DMS53 treated with DMSO at 0.1 percent for 48 hours (cell line): ENCODE results near the gene KLHL22.
"Not testable (repeated sequence)": the region's sequence is repeated elsewhere in the genome, so short reads cannot be mapped to it uniquely, and the experiment has no call there.

Experiments
- DNase-seq: peaks from one replicate; lab custom pipeline; 2025; ENCODE audit not compliant: unreplicated experiment; lab: John Stamatoyannopoulos, UW

Gene KLHL22

GRCh38 chr22:20451129-20451778 lies 44.3 kb downstream of the KLHL22 start:
- not testable (repeated sequence) for DNase-seq

- DNase-seq = no peak
Observed at GRCh38 chr22:20450551-20450906, 45.1 kb downstream of the KLHL22 start.

- DNase-seq = no peak
Observed at GRCh38 chr22:20449819-20450550, 45.6 kb downstream of the KLHL22 start.

- DNase-seq = no peak
Observed at GRCh38 chr22:20448630-20449029, 47.0 kb downstream of the KLHL22 start.

- no peak for DNase-seq
Observed at GRCh38 chr22:20446383-20446970, 49.1 kb downstream of the KLHL22 start.

- no peak for DNase-seq
Observed at GRCh38 chr22:20444325-20444724, 51.3 kb downstream of the KLHL22 start.

- DNase-seq = no peak
Observed at GRCh38 chr22:20442485-20443284, 52.9 kb downstream of the KLHL22 start.

GRCh38 chr22:20441631-20442484 lies 53.7 kb downstream of the KLHL22 start:
- DNase-seq = no peak

- DNase-seq = no peak
Observed at GRCh38 chr22:20440637-20441591, 54.7 kb downstream of the KLHL22 start.

GRCh38 chr22:20439928-20440575 lies 55.5 kb downstream of the KLHL22 start:
- DNase-seq = no peak

GRCh38 chr22:20439556-20439927 lies 56.1 kb downstream of the KLHL22 start:
- no peak for DNase-seq

- no peak for DNase-seq
Observed at GRCh38 chr22:20438678-20439492, 56.7 kb downstream of the KLHL22 start.

- DNase-seq = no peak
Observed at GRCh38 chr22:20438427-20438677, 57.2 kb downstream of the KLHL22 start.

- no peak for DNase-seq
Observed at GRCh38 chr22:20437613-20438426, 57.8 kb downstream of the KLHL22 start, which contains the start of gene SCARF2. Gene SCARF2 (minus strand): TSS chr22:20437825. CDS start chr22:20437754, 71 bp downstream.

- no peak for DNase-seq
Observed at GRCh38 chr22:20436768-20437612, 58.6 kb downstream of the KLHL22 start.

GRCh38 chr22:20436307-20436767 lies 59.3 kb downstream of the KLHL22 start:
- DNase-seq = no peak
